Occipital lobe (tissue), 2 donors: ENCODE results near the gene KLK4. TPM values are rescaled to one million over a fixed set of nuclear protein-coding genes. Genes with fewer than 3 reads are reported as not detected.
"Not testable (repeated sequence)": the region's sequence is repeated elsewhere in the genome, so short reads cannot be mapped to it uniquely, and the experiment has no call there.

ENCODE experiments used
- DNase-seq: peaks from one replicate; lab custom pipeline; 2025; lab: John Stamatoyannopoulos, UW
- total RNA-seq: library from RNA; depleted of rRNA; stranded (reverse); fragments of >200 nt; gene quantifications from one replicate; pipeline ENCODE4 v1.2.3, GENCODE V29; 2014

Gene KLK4
- total RNA-seq, 1 donor from 2014 or later = not detected

GRCh38 chr19:50912727-50913716, 1.8 kb upstream of the KLK4 start:
- DNase-seq = no peak

DNA sequence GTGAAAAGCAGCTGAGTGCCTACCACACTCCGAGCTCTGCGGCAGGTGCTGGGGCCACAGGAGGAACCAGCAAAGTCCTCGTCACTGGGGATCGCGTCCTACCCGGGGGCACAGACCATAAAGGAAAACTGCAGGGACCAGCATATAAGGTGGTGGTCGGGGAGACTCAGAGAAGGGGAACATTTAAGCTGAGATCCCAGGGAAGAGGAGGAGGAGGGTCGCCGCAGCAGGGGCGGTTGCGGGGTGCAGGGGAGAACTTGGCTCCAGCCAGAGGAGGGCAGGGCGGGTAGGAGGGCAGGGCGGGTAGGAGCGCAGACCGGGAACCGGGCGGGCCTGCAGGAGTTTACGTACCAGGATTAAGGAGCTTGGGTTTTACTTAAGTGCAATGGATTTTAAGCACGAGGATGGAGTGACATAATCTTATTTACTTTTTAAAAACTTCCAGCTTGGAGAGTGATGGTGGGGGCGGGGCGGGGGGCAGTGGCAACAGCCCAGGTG, 956 bp upstream of the KLK4 start:
- no peak for DNase-seq

DNA sequence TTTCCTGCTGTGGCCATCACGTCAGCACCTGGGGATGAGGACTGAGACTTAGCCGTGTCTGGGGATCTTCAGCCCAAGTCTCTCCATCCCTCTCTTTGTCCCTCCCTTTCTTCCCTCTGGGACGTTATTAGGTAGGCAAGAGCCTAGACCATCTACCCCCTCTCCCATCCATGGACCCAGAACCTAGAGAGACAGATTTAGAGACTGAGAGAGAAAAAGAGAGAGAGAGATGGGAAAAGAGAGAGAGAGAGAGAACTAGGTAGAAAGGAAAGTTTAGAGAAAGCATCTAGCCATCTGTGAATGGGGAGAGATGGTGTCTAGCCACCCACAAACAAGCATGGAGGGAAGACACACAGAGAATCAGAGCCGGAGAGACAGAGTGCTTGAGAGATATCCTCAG, 473 bp downstream of the KLK4 start:
- DNase-seq = no peak

- DNase-seq = no peak
Observed at GRCh38 chr19:50909240-50910070, 1.7 kb downstream of the KLK4 start.

DNA sequence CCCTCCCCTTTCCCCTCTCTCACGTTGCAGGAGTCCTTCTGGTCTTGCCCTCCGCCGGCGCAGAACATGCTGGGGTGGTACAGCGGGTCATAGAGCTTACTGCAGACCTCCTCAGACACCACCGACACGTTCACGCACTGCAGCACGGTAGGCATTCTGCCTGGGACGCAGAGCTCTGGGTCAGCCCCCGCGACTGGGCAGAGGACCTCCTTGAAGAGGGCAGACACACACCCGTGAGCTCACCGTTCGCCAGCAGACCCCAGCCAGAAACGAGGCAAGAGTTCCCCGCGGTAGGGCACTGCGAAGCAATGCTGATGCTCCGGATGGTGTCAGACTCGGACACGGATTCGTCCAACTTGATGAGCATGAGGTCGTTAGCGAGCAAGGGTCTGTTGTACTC, 2.9 kb downstream of the KLK4 start:
- no peak for DNase-seq

DNA sequence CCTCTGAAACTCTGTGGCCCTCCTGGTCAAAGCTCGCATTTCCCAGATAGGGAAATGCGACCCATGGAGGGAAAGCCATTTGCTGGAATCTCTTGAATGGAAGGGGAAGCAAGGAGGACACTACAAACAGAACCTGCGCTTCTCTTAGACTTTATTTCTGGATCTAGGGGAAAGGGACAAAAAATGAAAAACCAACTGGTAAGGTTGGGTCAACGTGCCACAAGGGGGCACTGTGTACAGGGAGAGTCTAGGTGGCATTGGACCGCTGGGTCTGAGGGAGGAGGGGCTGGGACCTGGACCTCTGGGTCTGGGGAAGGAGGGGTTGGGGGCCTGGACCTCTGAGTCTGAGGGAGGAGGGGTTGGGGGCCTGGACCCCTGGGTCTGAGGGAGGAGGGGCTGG, 5.0 kb downstream of the KLK4 start:
- DNase-seq = no peak

GRCh38 chr19:50902640-50903039, 8.6 kb downstream of the KLK4 start:
- DNase-seq = no peak

GRCh38 chr19:50899569-50899968, 11.6 kb downstream of the KLK4 start:
- DNase-seq = no peak

- DNase-seq = no peak
Observed at GRCh38 chr19:50898018-50898417, 13.2 kb downstream of the KLK4 start.

DNA sequence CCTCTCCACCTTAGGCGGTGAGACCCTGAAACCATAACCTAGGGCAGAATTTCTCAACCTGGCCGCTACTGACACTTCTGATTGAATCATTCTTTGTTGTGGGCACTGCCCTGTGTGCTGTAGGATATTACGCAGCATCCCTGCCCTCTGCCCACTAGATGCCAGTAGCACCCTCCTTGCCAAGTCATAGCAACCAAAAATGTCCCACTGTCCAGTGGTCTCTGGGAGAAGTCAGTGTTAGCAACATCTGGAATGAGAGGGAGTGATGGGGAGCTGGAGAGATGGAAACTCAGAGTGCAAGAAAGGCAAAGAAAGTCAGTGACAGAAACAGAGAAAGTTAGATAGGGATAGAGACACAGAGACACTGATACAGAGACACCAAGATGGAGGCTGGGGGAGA, 13.6 kb downstream of the KLK4 start:
- DNase-seq = no peak

DNA sequence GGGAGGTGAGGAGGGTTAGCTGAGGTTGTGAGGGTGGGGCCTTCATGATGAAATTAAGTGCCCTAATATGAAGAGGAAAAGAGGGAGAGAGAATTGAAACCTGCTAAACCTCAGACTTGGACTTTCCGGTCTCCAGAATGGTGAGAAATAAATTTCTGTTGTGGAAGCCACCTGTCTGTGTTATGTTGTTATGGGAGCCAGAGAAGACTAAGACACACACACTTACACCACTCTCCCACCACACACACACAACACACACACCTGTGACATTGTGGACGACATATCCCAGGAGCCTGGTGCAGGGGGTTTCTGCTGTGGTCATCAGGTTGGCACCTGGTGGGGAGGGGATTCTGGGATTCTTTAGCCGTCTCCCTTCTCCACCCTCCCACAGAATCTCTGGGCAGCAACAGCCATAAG, 14.0 kb downstream of the KLK4 start:
- no peak for DNase-seq

- no peak for DNase-seq
Observed at GRCh38 chr19:50896591-50897190, 14.5 kb downstream of the KLK4 start.

DNA sequence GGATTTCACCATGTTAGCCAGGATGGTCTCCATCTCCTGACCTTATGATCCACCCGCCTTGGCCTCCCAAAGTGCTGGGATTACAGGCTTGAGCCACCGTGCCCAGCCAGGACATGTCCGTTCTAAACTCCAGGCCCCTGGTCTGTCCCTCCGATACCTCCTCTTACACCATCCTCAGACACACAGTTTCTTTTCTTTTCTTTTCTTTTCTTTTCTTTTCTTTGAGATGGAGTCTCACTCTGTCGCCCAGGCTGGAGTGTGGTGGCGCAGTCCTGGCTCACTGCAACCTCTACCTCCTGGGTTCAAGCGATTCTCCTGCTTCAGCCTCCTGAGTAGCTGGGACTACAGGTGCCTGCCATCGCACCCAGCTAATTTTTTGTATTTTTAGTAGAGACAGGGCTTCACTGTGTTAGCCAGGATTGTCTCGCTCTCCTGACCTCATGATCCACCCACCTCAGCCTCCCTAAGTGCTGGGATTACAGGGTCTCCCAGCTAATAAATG, 15.1 kb downstream of the KLK4 start:
- DNase-seq = not testable (repeated sequence)

GRCh38 chr19:50894478-50895356, 16.5 kb downstream of the KLK4 start:
- no peak for DNase-seq

DNA sequence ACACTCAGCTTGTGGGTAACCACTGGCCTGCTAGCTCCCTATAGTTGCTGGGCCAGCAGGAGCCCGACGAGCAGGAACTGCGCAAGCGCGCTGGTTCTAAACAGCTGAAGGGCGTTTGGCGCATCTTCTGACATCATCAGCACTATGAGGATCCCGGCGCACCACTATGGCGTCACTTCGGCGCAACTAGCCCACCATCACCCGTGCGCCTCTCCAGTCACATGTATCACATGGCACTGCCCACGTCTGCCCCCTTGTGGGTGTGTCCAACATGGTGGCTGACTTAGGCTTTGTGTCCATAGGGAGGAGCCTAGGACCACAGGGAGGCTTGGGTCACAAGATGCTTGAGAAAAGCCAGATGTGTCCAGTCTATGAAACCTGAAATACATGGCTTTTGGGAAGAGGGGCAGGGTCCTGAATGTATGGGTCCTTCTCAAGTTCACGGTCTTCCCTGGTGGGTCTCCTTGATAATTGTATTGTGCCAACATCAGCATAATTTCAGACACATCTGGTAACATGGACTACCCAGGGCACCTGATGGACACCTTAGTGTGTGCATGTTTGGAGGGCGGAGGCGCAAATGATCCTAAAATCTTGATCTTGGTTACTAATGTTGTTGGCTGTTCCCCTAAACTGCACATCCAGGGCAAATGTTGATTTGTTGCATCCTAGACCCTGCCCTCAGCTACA, 18.0 kb downstream of the KLK4 start:
- DNase-seq = no peak

GRCh38 chr19:50891253-50891625, 20.0 kb downstream of the KLK4 start:
- DNase-seq = no peak

DNA sequence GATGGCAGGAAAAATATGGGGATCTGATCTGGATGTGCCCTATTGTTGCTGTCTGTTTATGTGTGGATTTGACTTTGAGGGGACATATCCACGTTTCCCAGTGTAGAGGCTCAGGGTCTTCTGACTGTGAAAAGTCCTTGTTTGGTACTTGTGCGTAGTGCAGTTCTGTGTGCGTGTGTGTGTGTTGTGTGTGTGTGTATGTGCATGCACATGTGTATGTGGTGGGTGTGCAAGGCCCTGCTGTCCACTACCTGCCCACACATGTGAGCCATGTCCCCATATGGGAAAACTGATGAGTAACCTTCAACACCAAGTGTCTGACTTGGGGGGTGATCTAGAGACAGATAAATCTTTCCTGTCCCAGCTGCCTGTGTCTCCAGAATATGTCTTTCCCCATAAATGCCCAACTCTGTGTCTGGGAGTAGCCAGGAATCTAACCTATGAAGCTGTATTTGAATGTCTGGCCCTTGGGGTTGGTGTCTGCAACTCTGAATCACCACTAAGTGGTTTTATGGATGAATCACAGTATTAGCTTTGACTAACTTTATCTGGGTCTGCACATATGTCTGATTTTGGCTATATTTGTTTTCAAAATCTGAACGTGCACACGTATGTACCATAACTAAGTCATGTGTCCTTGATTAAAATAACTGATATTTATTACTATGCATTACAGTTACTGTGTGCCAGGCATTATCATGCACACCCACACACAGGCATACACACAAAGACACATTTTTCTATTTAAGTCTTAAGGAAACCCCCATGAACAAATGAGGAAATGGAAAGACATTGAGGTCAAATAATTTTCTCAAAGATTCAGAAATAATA, 20.6 kb downstream of the KLK4 start:
- DNase-seq = no peak

DNA sequence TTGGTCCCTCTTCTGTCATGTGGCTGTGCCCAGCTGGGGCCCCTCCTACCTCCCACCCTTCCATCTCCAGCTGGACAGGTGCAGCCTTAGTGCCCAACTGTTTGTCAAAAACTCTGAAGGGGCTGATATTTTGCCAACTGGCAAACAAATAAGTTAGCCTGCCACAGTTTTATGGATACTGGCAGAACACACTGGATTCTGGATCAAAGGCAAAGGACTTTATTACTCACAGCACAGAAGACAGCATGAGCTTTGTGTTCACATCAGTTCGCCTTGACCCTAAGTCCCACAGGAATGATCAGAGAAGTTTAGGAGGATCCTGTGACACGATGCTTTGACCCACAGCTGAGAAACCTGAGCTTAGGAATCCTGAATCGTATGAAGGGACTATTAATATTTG, 21.6 kb downstream of the KLK4 start:
- no peak for DNase-seq

DNA sequence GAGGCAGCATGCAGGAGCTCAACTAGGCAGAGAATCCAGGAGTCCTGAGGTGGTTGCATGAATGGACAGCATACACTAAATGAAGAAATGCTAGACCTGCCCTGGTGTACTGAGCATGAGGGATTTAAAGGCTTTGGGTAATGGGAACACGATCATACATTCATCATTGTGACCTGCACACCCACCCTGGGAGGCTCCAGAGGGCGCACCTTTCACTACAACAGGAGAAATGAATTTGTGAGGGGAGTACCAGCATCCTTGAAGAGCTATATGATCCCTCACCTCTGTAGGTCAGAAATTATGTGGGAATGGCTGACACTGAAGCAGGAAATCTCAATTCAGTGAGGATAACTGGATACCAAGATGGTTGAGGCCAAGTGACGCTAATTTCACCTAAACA, 29.0 kb downstream of the KLK4 start:
- DNase-seq = no peak
